ENCODE results near the gene WBP1L.
A peak's percentile ranks its signal among the peaks of the same experiment; 100 is the strongest.

The WBP1L gene

DNA sequence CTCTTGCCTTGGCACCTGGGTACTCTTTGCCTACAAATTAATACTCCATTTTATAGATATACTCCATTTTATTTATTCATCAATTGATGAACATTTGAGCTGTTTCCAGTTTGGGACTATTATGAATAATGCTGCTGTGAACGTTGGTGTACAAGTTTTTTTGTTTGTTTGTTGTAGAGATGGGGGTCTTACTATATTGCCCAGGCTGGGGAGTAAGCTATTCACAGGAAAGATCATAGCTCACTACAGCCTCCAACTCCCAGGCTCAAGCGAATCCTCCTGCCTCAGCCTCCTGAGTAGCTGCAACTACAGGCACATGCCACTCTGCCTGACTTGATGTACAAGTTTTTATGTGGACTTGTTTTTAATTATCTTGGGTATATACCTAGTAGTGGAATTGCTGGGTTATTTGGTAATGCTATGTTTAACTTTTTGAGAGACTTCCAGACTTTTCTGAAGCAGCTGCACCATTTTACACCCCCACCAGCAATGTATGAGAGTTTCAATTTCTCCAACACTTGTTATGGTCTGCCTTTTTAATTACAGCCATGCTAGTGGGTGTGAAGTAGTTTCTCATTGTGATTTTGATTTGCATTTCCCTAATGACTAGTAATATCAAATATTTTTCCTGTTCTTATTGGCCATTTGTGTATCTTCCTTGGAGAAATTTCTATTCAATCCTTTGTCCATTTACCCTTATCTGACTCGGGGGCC lies 15.9 kb downstream of the WBP1L start:
- no peak for ATAC-seq

DNA sequence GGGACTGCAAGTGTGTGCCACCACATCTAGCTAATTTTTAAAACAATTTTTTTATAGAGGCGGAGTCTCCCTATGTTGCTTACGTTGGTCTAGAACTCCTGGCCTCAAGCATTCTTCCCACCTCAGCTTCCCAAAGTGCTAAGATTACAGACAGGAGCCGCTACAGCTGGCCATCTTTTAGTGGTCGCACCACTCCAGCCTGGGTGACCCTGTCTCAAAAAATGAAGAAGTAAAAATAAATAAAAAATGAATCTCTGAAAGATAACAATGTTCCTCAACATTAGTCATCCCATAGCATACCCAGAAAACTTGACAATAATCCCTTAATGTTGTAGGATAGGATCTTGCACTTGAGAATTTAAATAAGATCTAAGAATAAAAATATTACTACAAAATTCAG lies 18.2 kb downstream of the WBP1L start:
- no peak for ATAC-seq

DNA sequence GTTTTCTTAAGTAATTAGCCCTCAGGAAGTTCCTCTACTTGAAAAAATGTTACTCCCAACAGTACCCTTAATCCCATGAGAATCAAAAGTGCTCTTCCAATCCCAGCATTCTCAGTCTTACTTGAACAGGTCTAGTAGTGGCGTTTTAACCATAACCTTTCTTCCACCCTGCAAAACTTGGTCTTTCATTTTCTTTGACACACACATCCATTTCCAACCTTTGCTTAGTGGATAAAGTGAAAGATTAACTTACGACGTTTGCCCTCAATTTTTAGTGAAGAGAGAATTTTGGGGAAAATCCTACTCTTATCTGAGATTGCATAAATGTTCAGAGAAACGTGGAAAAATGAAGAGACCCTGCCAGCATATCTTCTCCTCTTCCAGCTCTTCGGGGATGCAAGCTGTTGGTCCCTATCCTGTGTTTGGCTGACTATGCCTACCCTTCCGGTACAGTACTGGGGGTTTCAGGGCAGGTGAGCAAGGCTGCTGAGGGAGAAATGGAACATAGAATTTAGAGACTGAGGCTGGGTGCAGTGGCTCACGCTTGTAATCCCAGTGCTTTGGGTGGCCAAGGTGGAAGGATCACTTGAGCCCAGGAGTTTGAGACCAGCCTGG lies 18.8 kb downstream of the WBP1L start:
- ATAC-seq, result no peak

DNA sequence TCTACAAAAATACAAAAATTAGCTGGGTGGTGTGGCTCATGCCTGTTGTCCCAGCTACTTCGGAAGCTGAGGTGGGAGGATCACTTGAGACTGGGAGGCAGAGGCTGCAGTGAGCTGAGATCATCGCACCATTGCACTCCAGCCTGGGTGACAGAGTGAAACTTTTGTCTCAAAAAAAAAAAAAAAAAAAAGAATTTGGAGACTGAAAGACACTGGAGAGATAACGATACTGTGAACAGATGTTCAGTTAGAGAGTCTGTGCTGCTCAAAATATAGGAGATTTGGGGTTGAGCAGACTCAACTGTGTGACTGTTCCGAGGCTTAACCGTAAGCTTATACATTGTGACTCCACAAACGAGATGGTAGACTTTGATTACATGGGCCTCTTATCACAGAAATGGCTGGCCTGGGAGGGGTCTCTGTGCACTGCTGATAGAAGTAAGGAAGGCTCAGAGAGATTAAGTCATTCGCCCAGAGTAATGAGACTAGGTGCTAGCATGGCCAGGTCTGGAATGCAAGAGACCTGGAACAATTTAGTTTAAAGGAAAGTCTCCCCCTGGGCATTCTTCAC lies 19.4 kb downstream of the WBP1L start:
- no peak for ATAC-seq

DNA sequence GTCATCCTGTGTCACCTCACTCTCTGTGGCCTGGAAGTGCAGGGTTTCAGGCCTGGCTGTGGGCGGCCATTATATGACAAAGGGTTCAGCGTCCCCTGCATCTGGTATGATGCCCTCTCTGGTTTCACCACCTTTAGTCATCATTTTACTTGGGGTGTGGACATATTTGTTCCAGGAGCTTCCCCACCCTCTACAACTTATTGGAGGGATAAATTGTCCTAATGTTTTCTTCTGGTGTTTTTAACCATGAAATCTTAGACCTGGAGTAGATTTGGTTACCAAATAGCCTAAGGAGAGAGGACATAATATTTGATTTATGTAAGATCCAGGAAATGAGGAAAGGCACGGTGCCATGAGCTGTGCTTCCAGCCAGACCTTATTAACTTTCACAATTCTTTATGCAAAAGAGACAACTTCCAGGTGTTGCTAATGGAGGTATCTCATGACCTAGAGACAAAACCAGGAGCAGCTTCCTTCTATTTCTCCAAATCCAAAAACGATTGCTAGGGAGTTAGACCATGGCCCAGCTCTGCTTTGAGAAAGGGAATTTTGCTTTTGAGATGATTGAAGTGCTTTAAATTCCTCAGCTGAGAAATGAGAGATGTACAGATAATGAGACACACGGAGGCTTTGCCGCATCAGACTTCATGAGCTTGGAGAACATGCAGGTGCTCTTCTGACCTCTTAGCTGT lies 20.9 kb downstream of the WBP1L start:
- ATAC-seq, result no peak

DNA sequence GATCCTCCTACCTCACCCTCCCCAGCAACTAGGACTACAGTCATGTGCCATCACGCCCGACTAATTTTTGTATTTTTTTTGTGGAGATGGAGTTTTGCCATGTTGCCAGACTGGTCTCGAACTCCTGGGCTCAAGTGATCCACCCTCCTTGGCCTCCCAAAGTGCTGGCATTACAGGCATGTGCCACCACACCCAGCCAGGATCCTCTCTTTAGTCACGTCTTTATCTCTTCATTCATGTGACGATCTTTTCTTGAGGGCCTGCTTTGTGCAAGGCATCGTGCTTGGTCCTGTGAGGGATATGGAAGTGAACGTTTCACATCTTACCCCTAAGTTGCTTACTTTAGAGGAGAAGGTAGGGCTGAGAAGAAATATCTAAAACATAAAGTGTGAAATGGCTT lies 21.6 kb downstream of the WBP1L start:
- ATAC-seq, result no peak

DNA sequence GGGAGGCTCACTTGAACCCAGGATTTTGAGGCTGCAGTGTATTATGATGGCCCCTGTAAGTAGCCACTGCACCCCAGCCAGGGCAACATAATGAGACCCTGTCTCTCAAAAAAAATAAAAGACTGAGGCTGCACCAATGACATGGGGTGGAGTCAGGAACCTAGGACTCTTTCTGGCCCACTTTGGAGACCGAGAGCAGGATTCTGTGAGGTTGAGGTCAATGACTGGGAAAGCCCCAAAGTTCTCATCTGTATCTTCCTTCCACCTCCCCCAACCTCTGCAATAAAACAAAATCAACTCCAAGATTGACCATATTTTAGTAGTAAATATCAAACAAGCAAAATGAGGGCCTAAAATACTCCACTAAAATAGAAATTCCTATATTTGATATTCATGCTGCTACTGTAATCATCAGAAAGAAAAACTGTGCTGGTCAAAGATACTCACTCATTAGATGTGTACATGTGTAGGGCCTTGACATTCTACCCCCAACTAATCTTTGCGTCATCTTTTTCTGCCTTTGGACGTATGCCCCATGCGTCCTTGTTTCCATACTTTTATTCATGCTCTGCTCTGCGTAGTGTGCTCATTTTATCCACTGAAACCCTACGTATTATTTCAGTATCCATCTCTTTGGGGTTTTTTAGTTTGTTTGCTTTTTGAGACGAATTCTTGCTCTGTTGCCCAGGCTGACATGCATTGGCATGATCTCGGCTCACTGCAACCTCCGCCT lies 23.8 kb downstream of the WBP1L start:
- ATAC-seq, result no peak

DNA sequence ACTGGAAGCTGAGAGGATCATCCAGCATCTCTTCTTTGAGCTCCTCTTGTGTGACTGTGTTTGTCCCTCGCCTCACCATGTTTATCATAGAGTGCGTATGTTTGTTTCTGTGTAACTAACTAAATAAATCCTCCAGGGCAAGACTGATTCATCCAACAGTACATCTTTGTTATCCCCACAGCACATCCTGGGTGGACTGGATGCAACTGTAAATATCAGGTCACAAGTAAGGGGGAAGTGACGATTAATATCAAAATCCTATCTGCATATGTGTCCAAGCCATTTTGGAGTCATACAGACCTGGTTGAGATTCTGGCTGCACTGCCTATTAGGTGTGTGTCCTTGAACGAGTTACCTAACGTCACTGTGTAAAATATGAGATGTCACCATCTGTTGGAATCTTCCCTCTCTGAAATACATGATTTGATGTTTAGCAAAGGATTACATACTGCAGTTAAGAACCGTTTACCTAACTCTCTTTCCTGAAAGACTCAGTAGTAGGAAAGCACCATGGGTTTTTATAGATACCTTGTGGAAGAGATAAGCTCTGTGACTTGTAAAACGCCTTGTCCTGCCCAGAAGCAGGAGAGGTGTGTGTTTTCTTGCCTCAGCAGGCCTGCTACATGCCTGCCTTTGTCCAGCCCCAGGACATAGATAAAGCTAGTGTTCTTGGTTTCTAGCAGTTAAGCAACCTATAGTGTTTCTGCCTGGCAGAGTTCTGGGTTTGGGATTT lies 25.8 kb downstream of the WBP1L start:
- ATAC-seq, result no peak

DNA sequence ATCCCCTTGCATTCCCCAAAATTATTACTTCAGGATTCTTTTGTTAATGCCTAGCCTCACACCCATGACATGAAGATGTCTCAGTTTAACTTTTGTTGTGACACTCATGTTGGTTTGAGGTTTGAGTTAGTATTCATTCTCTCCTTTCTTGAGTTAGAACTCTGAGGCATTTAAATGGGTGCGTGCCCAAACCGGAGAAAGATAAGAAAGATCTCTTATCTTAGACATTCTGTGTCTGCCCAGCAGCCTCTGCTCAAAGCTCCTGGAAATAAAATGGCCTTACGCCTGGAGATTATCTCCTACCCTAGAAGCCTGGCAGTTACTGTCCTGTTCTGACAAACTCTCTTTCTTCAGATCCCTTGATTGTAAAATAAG lies 26.3 kb downstream of the WBP1L start:
- peak in 1 of 2 donors; percentile 30 for ATAC-seq

DNA sequence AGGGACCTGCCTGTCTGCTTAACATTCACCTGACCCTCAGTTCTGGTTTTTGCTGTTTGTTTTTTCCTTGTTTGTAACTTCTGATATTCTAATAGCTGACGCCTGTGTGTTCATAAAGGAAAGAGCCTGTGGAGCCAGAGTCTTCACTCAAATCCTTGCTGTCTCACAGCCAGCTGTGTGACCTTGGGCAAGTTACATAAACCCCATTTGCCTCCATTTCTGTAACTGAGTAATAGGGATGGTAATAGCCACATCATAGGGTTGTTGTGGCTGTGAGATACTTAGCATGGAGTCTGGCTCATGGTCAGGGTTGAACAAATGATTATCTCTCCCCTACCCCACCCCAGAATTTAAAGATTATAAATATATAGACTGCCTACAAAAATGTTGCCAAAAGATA lies 27.0 kb downstream of the WBP1L start:
- no peak for ATAC-seq

DNA sequence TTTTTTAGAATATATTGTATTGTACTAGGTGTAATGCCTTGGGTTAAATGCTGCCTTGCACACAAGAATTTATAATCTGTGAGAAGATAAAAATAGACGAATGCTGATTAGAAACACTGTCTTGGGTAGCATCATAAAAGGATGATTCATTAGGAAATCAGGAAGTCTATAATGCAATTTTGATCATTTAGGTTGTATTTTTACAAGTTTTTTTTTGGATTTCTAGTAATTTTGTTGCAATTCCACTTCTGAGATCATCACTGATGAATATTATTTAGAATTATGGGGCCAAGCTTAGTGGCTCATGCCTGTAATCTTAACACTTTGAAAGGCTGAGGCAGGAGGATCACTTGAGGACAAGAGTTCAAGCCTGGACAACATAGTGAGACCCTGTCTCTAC lies 29.6 kb downstream of the WBP1L start:
- no peak for ATAC-seq

DNA sequence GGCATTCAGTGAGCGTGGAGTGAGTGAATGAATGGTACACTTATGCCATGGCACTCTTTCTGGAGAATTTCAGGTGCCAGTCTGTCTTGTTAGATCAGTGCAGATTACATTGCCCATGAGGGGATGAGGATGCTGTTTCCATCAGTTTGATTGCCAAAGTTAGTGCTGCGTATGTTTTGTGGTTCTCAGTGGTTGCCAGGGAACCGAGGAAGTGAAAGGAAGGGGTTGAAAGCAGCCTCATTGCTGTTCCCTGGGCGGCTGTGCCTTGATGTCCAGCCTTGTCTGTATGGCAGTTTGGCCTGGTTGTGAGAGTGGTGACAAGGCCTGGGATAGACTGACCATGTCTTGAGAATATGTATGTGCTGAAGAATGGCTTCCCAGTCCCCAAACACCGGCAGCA lies 30.2 kb downstream of the WBP1L start:
- ATAC-seq, result no peak

DNA sequence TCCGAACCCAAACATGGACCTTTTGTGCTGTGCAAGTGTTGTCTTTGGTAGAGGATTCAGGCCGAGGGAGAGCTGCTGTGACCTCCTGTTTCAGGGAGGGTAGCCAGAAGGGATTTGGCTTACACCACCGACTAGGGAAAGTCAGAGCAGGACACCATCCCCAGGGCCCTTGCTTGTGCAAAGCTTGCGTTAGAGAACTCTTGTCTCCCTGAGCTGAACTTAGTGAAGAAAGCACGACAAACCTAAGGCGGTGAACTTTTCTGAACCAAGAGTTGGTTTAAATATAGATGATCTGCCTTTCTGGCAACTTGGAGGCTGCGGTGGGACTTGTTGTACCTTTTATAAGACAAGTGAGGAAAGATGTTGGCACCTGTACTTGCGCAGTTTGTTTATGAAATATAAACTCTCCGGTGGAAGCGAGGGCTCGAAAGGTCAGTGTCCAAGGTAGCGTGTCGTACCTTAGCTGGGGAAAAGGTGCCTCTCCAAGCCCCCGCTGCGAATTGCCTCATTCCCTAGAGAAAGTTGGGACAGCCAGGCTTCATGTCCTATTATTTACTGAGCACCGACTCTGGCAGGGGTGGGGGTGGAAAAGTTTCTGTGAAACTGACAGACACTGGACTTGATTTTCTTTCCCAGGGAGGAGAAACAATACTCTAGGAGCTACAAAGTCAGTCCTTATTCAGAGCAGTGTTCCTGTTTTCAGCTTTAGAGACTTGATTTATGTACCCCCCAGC lies 31.6 kb downstream of the WBP1L start:
- no peak for ATAC-seq

DNA sequence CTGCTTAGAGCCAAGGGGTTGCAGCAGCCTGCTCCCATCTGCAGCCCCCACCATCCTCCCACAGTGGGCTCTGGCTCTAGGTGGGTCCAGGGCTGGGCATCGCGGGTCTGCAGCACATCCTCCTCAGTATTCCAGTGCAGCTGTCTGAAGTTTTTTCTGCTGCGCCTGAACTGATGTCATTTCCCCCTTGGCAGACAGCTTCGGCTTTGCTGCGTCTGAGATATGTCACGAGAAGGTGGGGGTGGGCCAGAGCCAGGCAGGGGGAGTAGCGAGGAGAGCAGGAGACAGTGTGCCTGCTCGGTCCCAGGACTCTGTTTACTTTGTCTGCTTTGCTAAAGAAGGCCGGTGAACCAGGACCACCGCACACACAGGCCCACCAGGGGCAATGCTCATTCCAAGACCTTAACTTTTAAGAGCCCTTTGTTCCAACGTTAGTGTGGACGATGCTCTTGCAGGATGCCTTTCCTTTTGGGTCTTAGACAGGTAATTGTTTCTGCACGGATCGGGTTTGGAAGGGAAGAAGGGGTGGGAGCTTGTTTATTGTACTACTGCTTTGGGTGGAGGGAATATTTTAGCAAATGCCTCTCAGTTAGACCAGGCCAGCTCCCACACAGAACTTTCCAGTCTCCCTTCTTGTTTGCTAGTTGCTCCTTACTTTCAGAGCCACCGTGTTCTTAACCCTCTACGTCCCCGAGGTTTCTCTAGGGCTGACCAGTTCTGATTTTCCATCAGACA lies 32.4 kb downstream of the WBP1L start:
- peak in 1 of 2 donors; percentile 24 for ATAC-seq

DNA sequence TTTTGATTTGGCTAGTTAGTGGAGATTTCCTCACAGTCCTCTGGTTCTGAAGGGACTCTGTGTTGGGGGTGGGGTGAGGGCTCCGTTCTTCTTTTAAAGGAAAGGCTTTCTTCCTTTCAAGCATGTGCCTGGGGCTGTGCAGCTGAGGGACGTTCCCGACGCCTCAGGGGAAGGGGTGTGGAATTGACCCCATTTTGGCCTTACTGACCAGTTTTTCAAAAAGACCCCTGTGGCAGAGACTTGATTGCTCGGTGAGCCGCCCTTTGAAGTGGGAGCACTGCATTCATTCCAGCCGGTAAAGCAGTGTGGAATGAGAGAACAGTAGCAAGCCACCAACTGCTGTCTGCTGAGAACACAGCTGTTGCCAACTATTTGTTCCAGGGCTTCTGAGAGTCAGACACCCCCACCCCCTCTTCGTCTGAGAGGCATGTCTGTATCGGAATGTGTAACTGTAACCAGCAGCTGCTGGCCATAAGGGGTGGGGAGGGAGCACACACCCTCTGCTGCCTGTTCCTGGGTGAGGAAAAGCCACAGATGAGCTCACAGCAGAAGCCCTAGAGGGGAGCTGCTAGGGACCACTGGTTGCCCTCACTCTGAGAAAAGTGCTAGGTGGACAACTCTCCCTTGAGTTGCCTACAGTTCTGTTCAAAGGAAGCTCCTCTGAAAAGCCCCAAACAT lies 33.2 kb downstream of the WBP1L start:
- ATAC-seq, result peak in 1 of 2 donors; percentile 12

DNA sequence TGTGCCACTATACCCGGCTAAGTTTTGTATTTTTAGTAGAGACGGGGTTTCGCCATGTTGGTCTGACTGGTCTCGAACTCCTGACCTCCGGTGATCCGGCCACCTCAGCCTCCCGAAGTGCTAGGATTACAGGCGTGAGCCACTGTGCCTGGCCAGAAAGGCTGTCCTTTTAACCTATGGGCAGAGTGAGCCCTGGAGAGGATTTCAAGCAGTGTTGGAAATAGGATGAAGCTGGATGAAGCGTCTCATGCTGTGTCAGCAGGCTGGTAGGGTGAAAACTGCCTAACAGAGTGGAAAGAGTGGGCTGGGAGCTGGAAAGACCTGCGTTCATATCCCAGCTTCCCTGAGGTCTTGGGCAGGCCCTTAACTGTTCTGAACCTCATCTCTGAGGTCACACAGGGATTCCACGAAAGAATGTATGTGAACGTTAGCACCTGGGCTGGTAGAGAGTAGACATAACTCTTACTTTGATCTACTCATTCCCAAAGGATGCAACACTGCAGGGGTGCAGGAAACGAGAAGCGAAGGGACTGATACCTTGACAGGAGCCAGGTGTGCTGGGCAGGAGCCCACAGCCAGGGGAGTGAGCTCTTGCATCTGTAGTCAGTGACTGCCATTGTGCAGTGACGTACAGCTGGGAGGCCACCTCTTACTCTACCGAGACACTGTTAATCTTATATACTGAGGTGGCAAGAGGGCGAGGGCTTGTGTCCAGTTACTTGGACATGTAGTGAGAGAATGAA lies 34.1 kb downstream of the WBP1L start:
- ATAC-seq, result no peak

DNA sequence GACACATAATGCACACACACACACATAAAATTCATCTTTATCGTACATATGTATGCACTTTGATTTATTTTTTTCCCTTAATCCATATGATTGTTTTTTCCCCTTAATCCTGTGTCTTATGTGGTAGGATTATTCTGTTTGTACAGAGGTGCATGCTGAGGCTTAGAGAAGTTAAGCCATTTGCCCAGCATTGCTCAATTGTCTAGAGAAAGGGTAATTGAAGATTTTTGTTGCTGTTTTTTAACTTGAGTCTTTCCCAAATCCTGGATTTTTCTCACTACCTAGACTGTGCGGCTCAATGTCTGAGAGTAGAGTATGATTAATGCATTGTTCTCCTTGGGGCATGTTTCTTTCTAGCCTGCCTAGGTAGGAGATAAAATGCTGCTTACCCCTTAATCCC lies 35.0 kb downstream of the WBP1L start:
- no peak for ATAC-seq

DNA sequence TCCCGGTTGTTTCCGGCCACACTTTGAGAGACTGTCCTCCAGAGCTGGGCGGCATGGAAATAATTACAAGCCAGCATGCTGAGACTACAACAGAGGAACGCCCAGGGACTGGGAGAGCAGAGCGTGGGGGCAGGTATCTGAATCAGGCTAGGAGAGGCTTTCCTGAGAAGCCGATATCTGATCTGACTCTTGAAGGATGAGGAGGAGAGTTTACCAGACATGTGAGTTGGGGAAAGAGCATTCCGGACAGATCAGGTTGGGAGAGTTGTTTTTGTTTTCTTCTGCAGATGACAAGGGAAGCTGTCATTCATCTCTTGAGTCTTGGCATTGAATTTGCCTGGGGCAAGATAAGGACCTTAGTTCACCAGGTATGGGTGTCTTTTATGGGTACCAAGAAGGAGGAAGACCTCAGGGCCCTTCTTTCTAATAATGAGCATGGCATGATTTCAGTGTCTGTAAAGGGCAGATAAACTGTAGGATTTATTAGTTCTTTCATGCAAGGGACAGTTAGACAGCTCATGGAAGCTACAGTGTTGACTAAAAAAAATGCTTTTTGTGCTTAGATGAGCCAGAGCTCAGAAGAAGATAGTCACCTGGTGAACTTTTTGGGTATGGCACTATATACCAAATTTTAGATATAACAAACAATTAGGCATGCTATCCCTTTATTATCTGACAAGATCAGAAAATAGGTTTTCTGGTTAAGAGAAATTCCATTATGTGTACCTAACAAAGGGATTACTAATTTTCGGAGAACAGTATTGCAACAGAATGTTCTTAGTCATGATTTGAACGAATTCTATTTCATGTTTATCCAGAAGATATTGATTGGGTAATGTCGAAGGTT lies 36.2 kb downstream of the WBP1L start:
- no peak for ATAC-seq

DNA sequence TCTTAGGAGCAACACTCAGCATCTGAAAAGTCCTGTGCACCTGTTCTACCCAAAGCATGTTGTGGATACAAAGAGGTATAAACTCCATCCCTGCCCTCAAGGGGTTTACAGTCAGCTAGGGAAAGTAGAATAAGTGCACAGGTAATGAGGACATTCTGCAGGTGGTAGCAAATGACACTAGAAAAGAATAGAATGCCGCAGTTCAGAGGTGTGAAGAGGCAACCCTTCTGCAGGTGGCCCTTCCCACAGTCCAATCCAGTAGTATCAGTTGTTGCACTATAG lies 36.7 kb downstream of the WBP1L start:
- ATAC-seq, result no peak

Measured in activated CD4-positive, CD25-positive, alpha-beta regulatory T cell treated with anti-CD3 and anti-CD28 coated beads, Interleukin-2, amount 50 U/mL, for 24 hours (primary cell).